ENCODE results near the gene NHERF1.

GRCh38 chr17:74803388-74803930 lies 55.0 kb downstream of the NHERF1 start:
- no peak for TF ChIP-seq POLR2A (IDR thresholded peaks at IDR 0.05; ENCODE audit: low read depth, low read length)
- TF ChIP-seq TAF1 (IDR thresholded peaks at IDR 0.05; ENCODE audit: borderline replicate concordance, low read depth, low read length): no peak
- TF ChIP-seq POLR2AphosphoS5 (IDR thresholded peaks at IDR 0.05; ENCODE audit: low read depth, low read length): no peak

All from GM12892 (cell line).